ENCODE data around the gene CTXND1.

CTXND1 gene

GRCh38 chr15:80207887-80208286 lies 44.1 kb downstream of the CTXND1 start:
- DNase-seq = no peak

GRCh38 chr15:80204231-80204630 lies 47.8 kb downstream of the CTXND1 start:
- DNase-seq = no peak

GRCh38 chr15:80203361-80203885 lies 48.6 kb downstream of the CTXND1 start:
- no peak for DNase-seq

GRCh38 chr15:80202641-80203360 lies 49.2 kb downstream of the CTXND1 start:
- no peak for DNase-seq

- no peak for DNase-seq
Measured at GRCh38 chr15:80202016-80202315, 50.0 kb downstream of the CTXND1 start.

GRCh38 chr15:80201256-80202015 lies 50.6 kb downstream of the CTXND1 start:
- no peak for DNase-seq

GRCh38 chr15:80199869-80200268 lies 52.1 kb downstream of the CTXND1 start:
- DNase-seq = no peak

- DNase-seq = no peak
Measured at GRCh38 chr15:80199366-80199765, 52.6 kb downstream of the CTXND1 start.

GRCh38 chr15:80194914-80195313 lies 57.1 kb downstream of the CTXND1 start:
- no peak for DNase-seq

GRCh38 chr15:80194186-80194585 lies 57.8 kb downstream of the CTXND1 start:
- no peak for DNase-seq

GRCh38 chr15:80191897-80192595 lies 60.0 kb downstream of the CTXND1 start:
- no peak for DNase-seq

- no peak for DNase-seq
Measured at GRCh38 chr15:80191198-80191597, 60.8 kb downstream of the CTXND1 start.

GRCh38 chr15:80188251-80188650 lies 63.8 kb downstream of the CTXND1 start:
- no peak for DNase-seq

- DNase-seq = no peak
Measured at GRCh38 chr15:80186597-80186996, 65.4 kb downstream of the CTXND1 start.

GRCh38 chr15:80186066-80186465 lies 65.9 kb downstream of the CTXND1 start:
- no peak for DNase-seq

- no peak for DNase-seq
Measured at GRCh38 chr15:80185152-80185551, 66.9 kb downstream of the CTXND1 start.

- DNase-seq = no peak
Measured at GRCh38 chr15:80184554-80184953, 67.5 kb downstream of the CTXND1 start.

GRCh38 chr15:80183886-80184285 lies 68.1 kb downstream of the CTXND1 start:
- no peak for DNase-seq

GRCh38 chr15:80183306-80183705 lies 68.7 kb downstream of the CTXND1 start:
- DNase-seq = no peak

- peak in 1 of 2 experiments; percentile 21 for DNase-seq
Measured at GRCh38 chr15:80182611-80183261, 69.3 kb downstream of the CTXND1 start.

GRCh38 chr15:80180986-80181385 lies 71.0 kb downstream of the CTXND1 start:
- DNase-seq = peak in 1 of 2 experiments; percentile 68

GRCh38 chr15:80180468-80180867 lies 71.5 kb downstream of the CTXND1 start:
- no peak for DNase-seq

- no peak for DNase-seq
Measured at GRCh38 chr15:80179935-80180334, 72.1 kb downstream of the CTXND1 start.
